NCI-H345 treated with DMSO at 0.1 percent for 48 hours (cell line): ENCODE data around the gene NAPA.

Experiments used
- DNase-seq: peaks from one replicate; lab custom pipeline; 2025; ENCODE audit not compliant: unreplicated experiment; lab: John Stamatoyannopoulos, UW

NAPA gene

DNA sequence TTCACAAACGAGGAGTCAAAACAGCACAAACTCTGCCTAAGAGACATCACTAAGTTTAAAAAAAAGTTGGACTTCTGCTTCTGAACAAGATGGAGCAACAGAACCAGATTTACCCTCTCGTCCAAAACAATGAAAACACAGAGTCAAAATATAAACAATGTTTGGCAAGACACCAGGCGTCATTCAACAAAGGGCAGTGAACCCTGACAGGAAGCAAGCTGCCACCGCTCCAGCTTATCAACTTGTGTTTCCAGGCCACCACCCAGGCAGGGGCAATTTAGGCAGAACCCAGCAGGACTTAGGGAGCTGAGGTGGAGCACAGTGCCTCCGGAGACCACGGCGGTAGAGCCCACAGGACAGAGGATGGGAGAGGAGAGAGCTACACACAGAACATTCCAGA, 8.6 kb upstream of the NAPA start:
- no peak for DNase-seq

DNA sequence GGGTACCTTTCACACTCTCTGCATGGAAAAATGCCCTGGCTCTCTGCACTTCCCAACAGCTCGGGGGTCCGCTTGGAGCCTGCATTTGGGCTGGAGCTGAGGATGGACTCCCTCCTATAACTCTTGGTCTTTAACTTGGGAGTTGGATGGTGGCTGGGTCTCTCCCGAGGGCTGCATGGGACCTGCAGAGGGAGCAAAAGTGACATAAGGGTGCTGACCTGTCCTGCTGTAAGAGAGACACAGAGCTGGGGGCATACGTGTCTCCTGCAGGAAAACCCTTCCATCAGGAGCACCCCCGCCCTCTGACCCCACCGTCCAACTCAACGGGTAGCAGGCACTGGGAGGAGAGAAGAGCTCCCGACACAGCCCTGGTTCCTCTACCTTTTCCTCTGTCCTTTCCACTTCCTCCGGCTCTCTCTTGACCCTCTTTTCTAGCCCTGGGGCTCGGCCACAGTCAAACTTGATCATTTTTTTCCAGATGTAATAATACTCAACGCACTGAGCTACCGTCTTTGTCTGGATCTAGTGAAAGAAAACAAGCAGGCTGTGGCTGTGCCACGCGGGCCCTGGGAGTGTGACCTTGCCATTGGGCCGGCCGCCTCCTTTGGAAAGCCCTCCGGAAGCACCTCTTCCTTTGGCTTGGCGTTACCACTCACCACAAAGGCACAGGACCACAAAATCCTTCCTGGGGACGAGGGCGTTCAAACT, 6.8 kb upstream of the NAPA start:
- no peak for DNase-seq

DNA sequence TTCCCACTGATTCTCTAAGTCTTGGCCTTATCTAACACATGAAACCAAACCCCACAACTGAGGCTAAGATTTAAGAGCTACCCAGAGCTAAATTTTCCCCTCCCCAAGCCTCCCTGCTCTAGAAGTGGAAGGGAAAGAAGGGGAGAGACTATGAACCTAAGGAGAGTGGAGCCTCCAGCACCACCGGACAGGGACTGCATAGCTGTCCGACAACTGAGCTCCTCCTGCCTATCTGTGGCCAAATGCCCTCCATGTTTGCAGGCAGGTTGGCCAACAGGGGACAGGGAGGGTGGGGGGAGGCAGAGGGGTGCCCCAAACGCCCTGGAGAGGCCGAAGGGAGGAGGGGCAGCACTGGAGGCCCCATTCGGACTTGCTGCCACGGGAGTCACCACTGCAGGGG, 6.0 kb upstream of the NAPA start:
- no peak for DNase-seq

DNA sequence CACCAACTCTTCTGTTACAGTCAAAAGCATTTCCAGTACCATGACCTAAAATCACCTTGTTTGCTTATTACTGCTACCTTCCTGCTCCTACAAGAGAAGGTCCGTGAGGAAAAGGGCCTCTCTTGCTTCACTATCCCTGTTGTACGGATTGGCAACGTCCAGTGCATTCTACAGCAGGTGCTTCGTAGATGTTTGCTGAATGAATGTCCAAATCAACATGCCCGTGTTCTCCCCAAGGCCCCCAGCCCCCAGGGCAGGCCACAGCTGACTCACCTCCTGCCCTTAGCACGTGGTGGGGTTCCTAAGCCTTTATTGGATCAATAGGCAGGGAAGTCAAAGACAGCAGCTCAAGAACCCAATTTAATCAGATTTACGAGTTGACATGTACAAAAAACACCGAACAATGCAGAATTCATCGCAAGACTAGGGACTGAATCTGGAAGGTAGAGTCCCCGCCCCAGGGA, 5.5 kb upstream of the NAPA start:
- DNase-seq = no peak

DNA sequence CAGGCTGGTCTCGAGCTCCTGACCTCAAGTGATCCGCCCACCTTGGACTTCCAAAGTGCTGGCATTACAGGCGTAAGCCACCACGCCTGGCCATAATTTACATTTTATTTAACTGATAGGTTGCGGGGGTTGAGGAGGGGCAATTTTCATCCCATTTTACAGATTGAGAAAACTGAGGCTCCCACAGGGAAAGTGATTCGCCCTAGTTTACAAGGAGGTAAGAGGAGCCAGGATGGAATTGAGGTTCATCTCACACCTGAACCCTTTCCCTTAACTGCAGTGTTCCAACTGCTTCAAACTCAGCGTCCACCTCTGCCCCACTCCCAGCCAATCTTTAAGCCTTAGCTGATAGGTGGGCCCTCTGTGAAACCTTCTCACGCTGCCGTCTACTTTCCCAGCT, 4.0 kb upstream of the NAPA start:
- no peak for DNase-seq

DNA sequence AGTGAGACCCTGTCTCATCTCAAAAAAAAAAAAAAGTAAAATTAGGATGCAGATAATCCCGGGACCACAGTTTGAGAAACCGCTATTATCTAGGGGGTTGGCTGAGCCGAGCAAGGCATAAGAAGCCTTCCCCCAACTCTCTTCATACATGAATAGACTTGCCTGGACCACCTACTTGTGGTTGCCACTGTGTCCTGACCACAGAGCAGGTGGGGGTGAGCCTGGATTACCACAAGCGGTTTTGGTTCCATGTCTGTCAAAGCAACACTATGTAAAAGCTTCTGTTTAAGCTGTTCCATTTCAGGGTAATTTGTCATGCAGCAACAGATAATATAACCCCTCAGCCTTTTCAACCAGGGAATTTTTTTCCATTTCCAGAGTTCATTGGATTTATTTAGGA, 3.3 kb upstream of the NAPA start:
- DNase-seq = no peak

DNA sequence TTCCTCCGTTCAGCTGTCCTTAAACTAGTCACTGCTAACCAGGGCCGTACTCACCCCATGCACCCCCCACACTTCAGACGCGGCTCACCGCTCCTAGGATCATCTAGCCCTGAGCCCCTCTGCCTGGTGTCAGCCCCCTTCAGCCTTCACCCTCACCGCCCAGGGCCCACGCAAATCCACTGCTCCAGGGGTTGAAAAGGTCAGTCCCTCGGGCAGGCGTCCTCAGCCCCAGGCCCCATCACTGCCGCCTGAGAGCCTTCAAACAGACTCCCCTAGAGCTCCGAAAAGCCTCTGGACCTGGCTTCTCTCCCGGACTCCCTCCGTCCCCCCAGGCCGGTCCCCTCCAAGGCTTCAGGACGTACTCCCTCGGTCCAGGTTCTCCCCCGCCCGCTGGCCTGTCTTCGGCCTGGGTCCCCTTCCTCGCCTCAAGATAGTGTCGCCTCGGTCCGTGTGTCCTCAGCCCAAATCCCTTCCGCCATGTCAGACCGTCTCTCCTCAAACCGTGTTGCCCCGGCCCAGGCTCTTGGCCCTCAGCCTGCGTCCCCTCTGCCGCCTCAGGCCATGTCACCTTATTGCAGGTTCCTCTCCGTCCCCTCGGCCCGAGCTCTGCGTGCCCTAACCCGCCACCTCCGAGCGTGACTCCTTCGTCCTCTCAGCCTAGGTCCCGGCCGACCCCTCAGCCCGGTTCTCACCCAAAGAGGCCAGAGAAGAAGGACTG, 553 bp downstream of the NAPA start:
- no peak for DNase-seq

DNA sequence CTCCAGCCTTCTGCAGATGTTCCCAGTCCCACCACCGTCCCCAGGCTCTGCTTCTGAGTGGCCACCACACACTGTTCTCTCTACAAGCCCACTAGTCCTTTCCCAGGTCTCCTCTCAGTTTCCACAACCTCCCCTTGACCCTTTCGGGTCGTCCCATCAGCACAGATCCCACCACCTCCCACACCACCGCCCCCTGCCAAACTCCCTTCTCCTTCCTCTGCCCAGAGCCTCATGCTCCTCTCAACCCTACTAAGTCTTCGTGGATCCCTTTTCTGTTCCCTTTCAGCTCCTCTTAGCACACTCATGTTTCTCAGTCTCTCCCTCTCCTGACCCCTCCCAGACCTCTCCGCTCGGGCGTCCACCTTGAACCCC, 1.9 kb downstream of the NAPA start:
- DNase-seq = no peak

DNA sequence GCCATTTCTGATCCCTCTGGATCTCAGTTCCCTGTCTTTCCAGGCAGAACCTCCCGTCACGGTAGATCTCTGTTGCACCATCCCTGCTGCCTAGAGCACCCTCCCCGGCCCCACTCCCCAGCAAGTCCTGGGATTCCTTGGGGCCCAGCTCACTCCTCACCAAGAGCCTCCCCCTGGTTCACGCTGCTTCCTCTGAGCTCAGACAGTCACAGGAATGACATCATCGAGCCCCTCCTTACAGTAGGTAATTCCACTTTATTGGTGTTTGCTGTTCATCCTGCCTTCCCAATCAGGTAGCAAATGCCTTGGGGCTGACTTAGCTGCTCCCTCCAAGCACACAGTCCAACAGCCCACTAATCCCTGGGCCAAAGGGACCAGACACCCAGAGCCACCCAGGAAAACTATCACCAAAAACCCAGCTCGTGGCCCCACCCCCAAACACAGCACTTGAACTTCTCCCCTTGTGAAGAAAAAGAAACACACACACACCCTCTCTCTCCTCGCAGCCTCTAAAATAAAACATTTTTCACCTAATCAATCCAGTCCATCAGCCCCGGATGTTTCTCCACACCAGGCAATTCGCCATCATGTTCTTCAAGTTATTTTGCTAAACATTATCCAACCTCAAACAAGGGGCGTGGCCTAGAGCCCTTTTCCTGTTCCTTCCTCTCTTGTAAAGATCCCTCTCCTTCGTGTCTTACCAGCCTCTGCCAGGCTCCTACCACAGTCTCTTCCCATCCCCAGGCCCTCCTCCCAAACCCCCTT, 2.5 kb downstream of the NAPA start:
- no peak for DNase-seq

DNA sequence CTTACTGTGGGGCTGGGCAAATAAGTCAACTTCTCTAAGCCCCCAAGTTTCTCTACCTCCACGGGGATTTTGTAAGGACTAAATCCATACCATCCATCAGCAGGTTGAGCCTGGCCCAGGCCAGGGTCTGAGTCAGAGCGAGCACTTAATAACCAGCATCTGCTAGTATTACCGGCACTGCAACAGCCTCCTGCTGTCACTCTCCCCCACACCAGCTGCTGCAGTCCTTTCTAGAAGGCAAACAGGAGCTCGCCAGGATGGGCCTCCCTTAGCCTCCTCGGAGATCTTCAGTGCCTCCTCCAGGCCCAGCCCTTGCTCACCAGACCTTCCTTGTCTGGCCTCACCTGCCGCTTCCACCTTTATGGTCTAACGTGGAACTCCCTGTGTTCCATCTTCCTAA, 3.2 kb downstream of the NAPA start:
- DNase-seq = no peak

DNA sequence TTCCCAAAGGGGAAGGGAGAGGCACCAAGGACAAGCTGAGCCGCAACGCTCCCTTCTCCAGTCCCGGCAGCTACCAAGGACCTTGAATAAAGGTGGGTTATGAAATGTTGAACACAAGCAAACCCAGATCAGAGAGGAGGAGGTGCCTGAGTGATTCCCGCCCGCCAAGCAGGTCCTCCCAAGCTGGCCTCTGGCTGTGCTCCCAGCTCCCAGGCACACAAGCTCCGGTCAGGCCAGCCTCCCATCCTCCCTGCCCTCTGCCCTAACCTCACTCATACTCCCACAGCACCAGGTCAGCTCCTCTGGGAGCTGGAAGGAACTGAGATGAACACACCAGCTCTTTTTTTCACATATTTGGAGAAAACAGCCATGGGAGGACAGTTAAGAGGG, 3.7 kb downstream of the NAPA start:
- DNase-seq = no peak

DNA sequence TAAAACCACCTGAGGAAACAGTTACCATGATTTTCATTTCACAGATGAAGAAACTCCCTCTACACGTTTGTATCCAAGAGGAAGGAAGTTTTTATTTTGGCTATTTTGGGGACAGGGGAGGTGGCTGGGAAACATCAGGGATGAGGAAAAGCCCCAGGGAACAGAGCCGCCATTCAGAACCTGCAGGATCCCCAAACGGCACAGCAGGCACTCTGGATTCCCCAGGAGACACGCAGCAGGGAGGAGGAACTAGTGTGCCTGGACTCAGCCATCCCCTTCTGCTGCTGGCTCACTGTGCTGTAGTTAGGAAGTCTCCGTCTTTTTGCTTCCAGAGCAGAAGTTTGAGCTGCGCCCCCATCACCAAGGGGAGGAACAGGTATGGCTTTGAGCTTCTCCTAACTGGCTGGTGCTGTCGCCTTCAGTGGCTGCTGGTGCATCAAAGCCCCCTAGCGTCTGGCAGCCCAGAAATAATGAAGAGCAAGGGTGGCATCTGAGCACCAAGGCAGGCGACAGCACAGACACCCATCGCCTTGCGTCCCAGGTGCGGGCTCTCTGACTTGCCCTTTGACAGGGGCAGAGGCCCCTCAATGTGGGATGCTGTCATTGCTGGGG, 4.2 kb downstream of the NAPA start:
- no peak for DNase-seq

DNA sequence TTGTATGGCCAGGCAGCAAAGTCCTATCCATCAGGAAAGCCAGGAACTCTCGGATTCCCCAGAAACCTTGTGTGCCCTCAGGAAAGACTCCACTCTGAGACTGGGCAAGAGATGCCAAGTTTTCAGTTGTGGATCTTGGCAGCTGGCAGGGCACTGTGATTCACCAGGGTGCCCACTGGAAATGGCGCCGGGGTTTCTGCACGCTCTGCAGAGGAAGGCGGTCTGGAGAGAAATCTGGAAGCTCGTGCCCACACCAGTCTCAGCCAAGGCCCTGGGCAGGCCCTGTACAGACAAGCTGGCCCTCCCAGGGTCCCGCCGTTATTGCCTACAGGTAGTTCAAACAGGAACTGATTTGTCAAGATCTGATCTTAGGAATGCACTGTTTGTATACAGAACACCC, 4.9 kb downstream of the NAPA start:
- no peak for DNase-seq

DNA sequence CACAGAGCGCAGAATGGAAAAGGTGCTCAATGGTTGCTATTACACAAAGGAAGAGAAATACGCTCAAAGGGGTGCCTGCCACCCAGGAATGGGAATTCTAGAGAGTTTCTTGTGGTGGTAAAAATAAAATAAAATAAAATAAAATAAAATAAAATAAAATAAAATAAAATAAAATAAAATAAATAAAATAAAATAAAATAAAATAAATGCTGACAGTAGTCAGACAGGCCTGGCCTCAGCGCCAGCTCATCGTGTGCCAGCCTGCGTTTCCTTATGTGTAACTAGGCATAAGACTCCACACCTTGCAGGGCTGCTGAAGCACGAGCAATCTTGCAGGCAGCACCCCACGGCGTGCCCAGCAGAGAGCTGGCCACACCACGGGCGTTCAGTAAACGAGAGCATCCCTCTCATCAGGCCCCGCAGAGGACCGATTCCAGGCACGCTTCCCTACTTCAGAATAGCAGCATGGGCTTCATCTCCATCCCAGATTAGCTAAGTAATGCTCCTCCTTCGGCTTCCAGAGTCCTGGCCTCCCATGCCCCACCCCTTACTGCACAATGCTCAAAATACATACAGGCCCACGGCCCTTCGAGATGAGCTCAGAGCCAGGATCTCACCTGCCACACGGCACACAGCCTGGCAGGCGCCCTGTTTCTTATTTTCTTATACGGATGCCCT, 5.6 kb downstream of the NAPA start:
- no peak for DNase-seq

DNA sequence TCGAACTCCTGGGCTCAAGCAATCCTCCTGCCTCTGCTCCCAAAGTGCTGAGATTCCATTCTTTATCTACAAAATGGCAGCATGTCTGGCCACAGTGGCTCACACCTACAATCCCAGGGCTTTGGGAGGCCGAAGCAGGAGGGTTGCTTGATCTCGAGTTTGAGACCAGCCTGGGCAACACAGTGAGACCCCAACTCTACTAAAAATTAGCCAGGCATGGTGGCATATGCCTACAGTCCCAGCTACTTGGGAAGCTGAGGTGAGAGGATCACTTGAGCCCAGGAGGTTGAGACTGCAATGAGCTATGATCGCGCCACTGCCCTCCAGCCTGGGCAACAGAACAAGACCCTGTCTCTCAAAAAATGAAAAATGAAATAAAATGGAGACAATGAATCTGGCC, 6.1 kb downstream of the NAPA start:
- DNase-seq = no peak

DNA sequence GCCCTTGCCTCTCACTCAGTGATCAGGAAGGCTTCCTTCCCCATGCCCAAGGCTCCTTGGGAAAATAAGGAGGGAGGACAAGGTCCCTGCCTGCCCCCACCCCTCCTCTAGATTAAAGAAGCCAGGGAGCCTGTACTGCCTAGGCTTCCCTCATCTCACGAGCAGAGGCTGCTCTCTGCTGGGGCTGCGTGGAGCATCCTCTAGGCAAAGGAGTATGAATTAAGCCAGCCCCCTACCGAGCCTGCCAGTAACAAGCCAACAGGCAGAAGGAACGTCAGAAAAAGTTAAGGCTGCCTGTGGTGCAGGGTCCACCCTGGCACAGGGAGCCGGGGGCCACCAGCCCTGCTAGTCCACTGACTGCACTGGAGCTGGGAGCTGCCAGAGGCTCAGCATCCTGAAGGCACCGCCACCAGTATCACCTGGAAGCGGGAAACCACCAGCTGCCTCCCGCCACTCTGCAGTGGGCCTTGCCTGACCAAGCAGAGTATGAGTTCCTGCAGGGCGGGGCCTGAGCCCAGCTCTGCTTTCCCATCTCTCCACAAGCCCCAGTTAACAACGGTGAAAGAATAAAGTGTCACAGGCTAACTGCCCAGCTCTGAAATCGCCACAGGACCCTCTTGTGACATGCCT, 6.8 kb downstream of the NAPA start:
- no peak for DNase-seq

DNA sequence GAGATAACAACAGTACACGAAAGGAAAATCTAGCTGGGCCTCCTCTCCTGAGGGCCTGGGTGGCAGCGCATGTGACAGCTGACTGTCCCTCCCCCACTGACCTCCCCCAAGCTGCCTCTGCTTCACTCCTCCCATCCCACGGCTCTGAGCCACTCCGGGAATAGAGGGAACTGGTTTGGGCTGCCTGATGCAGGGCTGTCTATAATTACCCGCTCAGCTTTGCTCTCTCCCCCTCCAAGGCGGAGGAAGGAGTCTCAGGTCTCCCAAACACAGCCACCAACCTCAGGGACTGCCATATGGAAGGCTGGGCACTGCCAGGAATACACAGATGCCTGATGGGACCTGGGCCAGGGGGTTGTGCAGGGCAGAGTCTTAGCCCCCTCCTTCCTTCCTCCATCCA, 7.9 kb downstream of the NAPA start:
- no peak for DNase-seq

DNA sequence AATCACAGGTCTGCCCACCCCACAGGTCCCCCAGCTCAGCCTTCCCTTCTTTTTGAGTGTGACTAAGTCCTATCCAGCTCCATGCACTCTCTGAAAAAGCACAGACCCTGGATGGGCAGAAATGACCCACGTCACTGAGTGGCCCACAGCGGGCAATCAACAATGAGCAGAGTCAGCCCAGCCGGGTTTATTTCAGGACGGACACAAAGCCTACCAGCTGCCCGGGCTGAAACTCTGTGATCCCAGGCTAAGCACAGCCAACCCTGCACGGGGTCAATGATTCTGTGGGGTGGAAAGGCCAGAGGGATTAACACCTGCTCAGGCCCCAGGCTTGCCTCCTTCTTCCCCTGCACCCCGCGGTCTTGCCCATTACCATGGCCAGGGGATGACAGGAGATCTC, 8.4 kb downstream of the NAPA start:
- DNase-seq = no peak

DNA sequence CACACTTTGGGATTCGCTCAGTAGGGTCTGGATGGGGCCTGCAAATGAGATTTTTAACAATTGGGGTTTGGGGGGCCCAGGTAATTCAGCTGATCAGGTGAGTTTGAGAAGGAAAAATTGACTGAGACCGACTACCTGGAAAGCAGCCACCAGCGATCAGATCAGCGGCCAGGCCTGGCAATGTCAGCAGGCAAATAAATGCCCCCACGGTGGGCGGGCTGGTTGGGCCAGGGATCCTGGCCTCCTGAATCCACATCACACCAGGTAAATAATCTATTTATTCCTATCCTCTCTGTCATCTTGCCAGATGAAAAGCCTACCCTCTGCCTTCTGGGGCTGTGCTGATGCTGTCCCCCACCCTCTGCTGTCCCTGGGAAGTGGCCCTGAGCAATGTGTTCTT, 9.4 kb downstream of the NAPA start:
- no peak for DNase-seq

DNA sequence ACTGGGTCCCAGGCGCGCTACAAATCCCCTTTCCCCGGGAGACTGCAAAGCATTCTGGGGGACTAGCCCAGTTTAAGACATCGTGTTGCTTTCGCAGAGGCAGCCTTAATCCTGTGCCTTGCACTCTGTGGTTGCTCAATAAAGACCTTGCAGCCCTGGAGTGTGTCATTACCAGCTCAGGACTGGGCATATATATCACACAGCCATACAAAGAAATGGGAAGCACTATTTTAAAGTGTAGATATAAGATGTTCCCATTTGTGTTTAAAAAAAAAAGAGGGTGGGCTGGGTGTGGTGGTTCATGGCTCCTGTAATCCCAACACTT, 11.1 kb downstream of the NAPA start:
- DNase-seq = no peak
